Adrenal gland (tissue), 12 donors: Measurements from ENCODE around the gene PTMA. TPM values are rescaled to one million over a fixed set of nuclear protein-coding genes. Genes with fewer than 3 reads are reported as not detected.

Experiments used
- DNase-seq, 7 donors: peaks; one replicate each; pipeline ENCODE4 v3.0.0-alpha.2; 2019 to 2020
- H3K27ac ChIP-seq, 5 donors: fragments of 200-600 bp; sonication (generic) in 4 of 5; 1 replicate in 3 of 5; 2 replicates in 2 of 5; pipeline versions ENCODE4 v1.5.1 to v1.8.0; 2016 to 2020; ENCODE audit warnings: mild to moderate bottlenecking in 1 of 5
- H3K27me3 ChIP-seq: fragments of 200-600 bp; 2 replicates; pipeline ENCODE4 v1.8.0; 2021
- H3K36me3 ChIP-seq, 2 donors: fragments of 200-600 bp; replicated peaks in 1 of 2; 1 replicate in 1 of 2; 2 replicates in 1 of 2; pipeline versions ENCODE4 v1.5.1 to v1.8.0; 2018 to 2022
- H3K4me1 ChIP-seq, 2 donors: fragments of 200-600 bp; replicated peaks in 1 of 2; 1 replicate in 1 of 2; 2 replicates in 1 of 2; pipeline versions ENCODE4 v1.5.1 to v1.8.0; 2018 to 2021
- H3K4me3 ChIP-seq, 4 donors: fragments of 200-600 bp; sonication (generic) in 3 of 4; one replicate each; pipeline ENCODE4 v1.5.1; 2016 to 2018
- H3K9me3 ChIP-seq, 3 donors: fragments of 200-600 bp; sonication (generic) in 1 of 3; replicated peaks in 1 of 3; 1 replicate in 2 of 3; 2 replicates in 1 of 3; pipeline versions ENCODE4 v1.5.1 to v1.8.0; 2016 to 2021
- CTCF ChIP-seq, 6 experiments: fragments of 450-650 bp in 4 of 6; fragments of 200-600 bp in 2 of 6; sonication (generic) in 1 of 6; IDR thresholded peaks; 1 replicate in 5 of 6; 2 replicates in 1 of 6; pipeline versions ENCODE4 v1.5.1 to v1.8.0; 2016 to 2021; ENCODE audit warnings: antibody characterized with exemption in 6 of 6, mild to moderate bottlenecking in 2 of 6, moderate library complexity in 1 of 6
- POLR2A ChIP-seq, 2 donors: fragments of 450-650 bp; IDR thresholded peaks; one replicate each; pipeline ENCODE4 v1.6.1; 2017; ENCODE audit warnings: antibody characterized with exemption in 2 of 2, mild to moderate bottlenecking in 2 of 2, moderate library complexity in 1 of 2
- WGBS, 4 donors: extraction: QIAGEN DNeasy Blood & Tissue Kit in 2 of 4; methylation state at CpG; one replicate each; pipeline versions ENCODE4 v1.1.5 to v1.1.7; 2013 to 2017; 5-methylcytosine and 5-hydroxymethylcytosine counted together
- intact Hi-C, 2 donors: fragments of 100-400 bp; cut with DNase I; formaldehyde crosslinking; loops; one replicate each; pipeline versions ENCODE4 v1.14.1 to v1.15.0; 2022 to 2023
- polyA plus RNA-seq, 3 donors: library from polyadenylated mRNA; stranded (reverse); fragments of 200-250 nt in 2 of 3; fragments of 350-450 nt in 1 of 3; fragmentation: Illumina TruSeq in 1 of 3; extraction: RNeasy Lipid Tissue Mini Kit (QIAGEN cat#74804) in 1 of 3; gene quantifications; one replicate each; pipeline ENCODE4 v1.2.3, GENCODE V29; 2013 to 2014
- total RNA-seq, 9 donors: library from RNA; depleted of rRNA in 4 of 9; stranded (reverse); fragments of >200 nt in 4 of 9; fragments of 120-200 nt in 1 of 9; fragmentation: NEBNext Ultra II Directional in 1 of 9; extraction: Animal tissue kit (Norgen Biotek cat#: 25700) in 1 of 9; gene quantifications; one replicate each; pipeline versions ENCODE4 v1.1.0 to v1.2.4, GENCODE V29; 2013 to 2023
- donor health status: healthy with polysubstance abuse.
- donor health status: Bipolar disorder and iron deficiency.
- donor health status: DM: yes; HTN: yes; CAD: no.
- donor health status: DM: no; HTN: no; CAD: no.
- donor health status: DM: no; HTN: no; CAD: no.
- donor health status: DM: yes; HTN: yes; CAD: no.

PTMA gene
- total and polyA plus RNA-seq, 12 donors: 346 to 1,198 (median 504) TPM

GRCh38 chr2:231677632-231678104 is 30.7 kb upstream of the PTMA start:
- Histone ChIP-seq H3K4me3 (no peak overlapping the region), H3K36me3 (no peaks in the 10 kb centered on the region), H3K4me1 (peaks cover 13 to 16% of the 10 kb centered on the region in 2 donors), H3K9me3 (no peaks in the 10 kb centered on the region), H3K27me3 (no peaks in the 10 kb centered on the region), H3K27ac (no peak overlapping the region)
- 0 to 2% (median 1%) methylated on average over 8 of the region's 8 CpGs for WGBS, 4 donors
- intact Hi-C loops: loop anchor here (2.0 kb wide), 2 partner anchors 37 to 65 kb away; no protein-coding TSS in a partner anchor
- peak; percentile 73 to 97 (median 89) for DNase-seq
- TF ChIP-seq POLR2A (IDR thresholded peaks at IDR 0.05): no peak
- peak; percentile 91 to 99 (median 99) for TF ChIP-seq CTCF (IDR thresholded peaks at IDR 0.05)

- Histone ChIP-seq H3K4me1 (peaks cover 4 to 13% of the 10 kb centered on the region in 2 donors), H3K27me3 (no peaks in the 10 kb centered on the region), H3K36me3 (no peaks in the 10 kb centered on the region), H3K4me3 (no peak overlapping the region), H3K9me3 (no peaks in the 10 kb centered on the region), H3K27ac (peak overlapping the region in 2 of 5 donors; percentile 76 to 96)
- intact Hi-C loops: loop anchor here (2.0 kb wide), 1 partner anchor 35 kb away; no protein-coding TSS in a partner anchor
- WGBS, 4 donors: 87 to 92% (median 89%) methylated on average over 8 to 11 of the region's 11 CpGs
- no peak for TF ChIP-seq POLR2A (IDR thresholded peaks at IDR 0.05)
- no peak for TF ChIP-seq CTCF (IDR thresholded peaks at IDR 0.05)
- DNase-seq: no peak
Measured at GRCh38 chr2:231679908-231680284, 28.4 kb upstream of the PTMA start.

- peaks cover 0 to 13% of the 10 kb centered on the region in 2 donors for H3K4me1 ChIP-seq
- no peaks in the 10 kb centered on the region for H3K36me3 ChIP-seq
- H3K9me3 ChIP-seq: no peaks in the 10 kb centered on the region
- TF ChIP-seq CTCF (IDR thresholded peaks at IDR 0.05): no peak
- TF ChIP-seq POLR2A (IDR thresholded peaks at IDR 0.05): no peak
- intact Hi-C loops: no loop called here
- H3K27me3 ChIP-seq: no peaks in the 10 kb centered on the region
- DNase-seq: peak in 1 of 7 donors; percentile 23
- H3K27ac ChIP-seq: peak overlapping the region in 4 of 5 donors; percentile 62 to 96 (median 80)
- WGBS, 4 donors: 48 to 94% (median 54%) methylated on average over 8 to 39 of the region's 39 CpGs
- peak overlapping the region in 2 of 4 donors; percentile 27 to 81 for H3K4me3 ChIP-seq
Measured at GRCh38 chr2:231680285-231680991, 27.9 kb upstream of the PTMA start.

GRCh38 chr2:231680992-231681852 is 27.1 kb upstream of the PTMA start:
- Histone ChIP-seq H3K9me3 (no peaks in the 10 kb centered on the region), H3K4me3 (peak overlapping the region in 2 of 4 donors; percentile 27 to 81), H3K27me3 (no peaks in the 10 kb centered on the region), H3K27ac (peak overlapping the region in 4 of 5 donors; percentile 78 to 96 (median 81)), H3K36me3 (no peaks in the 10 kb centered on the region), H3K4me1 (peaks cover 0 to 13% of the 10 kb centered on the region in 2 donors)
- 9 to 37% (median 14%) methylated on average over 16 to 74 of the region's 79 CpGs for WGBS, 4 donors
- intact Hi-C loops: no loop called here
- DNase-seq: peak; percentile 85 to 89 (median 87)
- TF ChIP-seq POLR2A (IDR thresholded peaks at IDR 0.05) (peak; percentile 36 to 76), CTCF (IDR thresholded peaks at IDR 0.05) (no peak)
